Progenitor cell of endocrine pancreas (in vitro differentiated cells): ENCODE measurements around the gene MYLK. TPM values are rescaled to one million over a fixed set of nuclear protein-coding genes. Genes with fewer than 3 reads are reported as not detected.

Source experiments
- DNase-seq: peaks from one replicate; pipeline ENCODE4 v3.0.0; 2021; ENCODE audit warnings: low spot score; ENCODE audit not compliant: unreplicated experiment
- H3K27ac Mint-ChIP-seq: 2 replicates; pipeline ENCODE4 v1.8.0; 2021; ENCODE audit warnings: mild to moderate bottlenecking, moderate library complexity, mixed read lengths
- H3K27me3 Mint-ChIP-seq: 2 replicates; pipeline ENCODE4 v1.8.0; 2021; ENCODE audit warnings: mixed read lengths
- H3K36me3 Mint-ChIP-seq: 2 replicates; pipeline ENCODE4 v1.8.0; 2022; ENCODE audit warnings: mixed read lengths; ENCODE audit not compliant: insufficient read depth
- H3K4me1 Mint-ChIP-seq: 2 replicates; pipeline ENCODE4 v1.8.0; 2021; ENCODE audit warnings: low read depth, mixed read lengths
- H3K4me3 Mint-ChIP-seq: 2 replicates; pipeline ENCODE4 v1.8.0; 2021; ENCODE audit warnings: low read depth, mild to moderate bottlenecking, moderate library complexity, mixed read lengths
- H3K9me3 Mint-ChIP-seq: 2 replicates; pipeline ENCODE4 v1.8.0; 2021; ENCODE audit warnings: low read depth, mixed read lengths
- CTCF ChIP-seq: fragments of 200-600 bp; sonication (generic); IDR thresholded peaks from one replicate; pipeline ENCODE4 v1.5.0; 2021; ENCODE audit warnings: antibody characterized with exemption, mild to moderate bottlenecking; ENCODE audit not compliant: unreplicated experiment
- total RNA-seq: library from RNA; stranded (reverse); gene quantifications from 2 replicates; pipeline ENCODE4 v1.2.1, GENCODE V29; 2021

MYLK gene
- total RNA-seq, 1 donor from 2014 or later: 1.1 TPM

GRCh38 chr3:123629747-123630047, 254.4 kb downstream of the MYLK start:
- peaks cover 19% of the 10 kb centered on the region for H3K4me1 Mint-ChIP-seq
- no peaks in the 10 kb centered on the region for H3K27me3 Mint-ChIP-seq
- no peaks in the 10 kb centered on the region for H3K9me3 Mint-ChIP-seq
- DNase-seq: no peak
- H3K36me3 Mint-ChIP-seq: peaks cover 9% of the 10 kb centered on the region
- TF ChIP-seq CTCF: peak; percentile 18
- H3K27ac Mint-ChIP-seq: no peak overlapping the region
- no peak overlapping the region for H3K4me3 Mint-ChIP-seq

DNA sequence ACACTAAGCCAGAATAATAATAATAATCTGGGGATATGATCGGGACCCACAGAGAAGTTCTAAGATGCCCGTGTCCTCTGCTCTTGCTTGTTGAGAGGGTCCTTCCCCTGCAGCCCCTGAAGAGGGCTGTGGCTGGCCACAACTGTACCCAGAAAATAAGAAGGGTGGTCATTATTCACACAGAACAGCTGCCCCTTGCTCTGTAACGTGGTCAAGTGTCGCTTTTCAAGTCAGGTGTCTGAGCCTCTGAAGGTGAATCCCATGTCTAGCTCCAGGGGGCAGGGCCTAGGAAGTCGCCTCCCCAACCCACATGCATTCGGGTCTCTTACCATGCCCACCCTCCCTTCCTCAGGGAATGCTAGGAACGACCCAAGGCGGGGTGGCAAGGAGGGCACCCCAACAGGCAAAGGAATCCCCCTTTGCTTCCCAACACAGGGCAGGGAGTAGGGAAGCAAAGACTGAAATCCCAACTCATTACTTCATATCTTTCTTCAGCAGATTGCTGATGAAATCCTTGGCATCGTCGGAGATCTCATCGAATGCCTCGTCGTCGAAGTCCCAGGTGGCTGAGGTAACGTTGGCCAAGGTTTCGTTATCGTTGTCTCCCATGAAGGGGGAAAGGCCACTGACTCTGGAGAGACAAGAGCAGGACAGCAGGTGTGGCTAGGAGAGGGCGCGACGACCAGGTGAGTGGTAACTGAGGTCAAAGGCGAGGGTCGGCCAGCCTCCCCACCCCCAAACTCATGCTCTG, 255.0 kb downstream of the MYLK start:
- H3K9me3 Mint-ChIP-seq: no peaks in the 10 kb centered on the region
- no peak overlapping the region for H3K4me3 Mint-ChIP-seq
- TF ChIP-seq CTCF: no peak
- peaks cover 9% of the 10 kb centered on the region for H3K36me3 Mint-ChIP-seq
- no peak overlapping the region for H3K27ac Mint-ChIP-seq
- no peak for DNase-seq
- peaks cover 18% of the 10 kb centered on the region for H3K4me1 Mint-ChIP-seq
- H3K27me3 Mint-ChIP-seq: no peaks in the 10 kb centered on the region

GRCh38 chr3:123627673-123628670, 256.2 kb downstream of the MYLK start:
- Mint-ChIP-seq H3K4me3 (no peak overlapping the region), H3K36me3 (peaks cover 9% of the 10 kb centered on the region), H3K27me3 (no peaks in the 10 kb centered on the region), H3K27ac (no peak overlapping the region), H3K9me3 (no peaks in the 10 kb centered on the region), H3K4me1 (peaks cover 9% of the 10 kb centered on the region)
- TF ChIP-seq CTCF: no peak
- no peak for DNase-seq

GRCh38 chr3:123626881-123627280, 257.3 kb downstream of the MYLK start:
- H3K4me1 Mint-ChIP-seq: peaks cover 4% of the 10 kb centered on the region
- no peak for DNase-seq
- no peaks in the 10 kb centered on the region for H3K9me3 Mint-ChIP-seq
- no peak overlapping the region for H3K4me3 Mint-ChIP-seq
- no peak overlapping the region for H3K27ac Mint-ChIP-seq
- H3K27me3 Mint-ChIP-seq: no peaks in the 10 kb centered on the region
- H3K36me3 Mint-ChIP-seq: peaks cover 7% of the 10 kb centered on the region
- TF ChIP-seq CTCF: no peak

GRCh38 chr3:123624302-123624701, 259.8 kb downstream of the MYLK start:
- TF ChIP-seq CTCF: no peak
- peaks cover 2% of the 10 kb centered on the region for H3K36me3 Mint-ChIP-seq
- H3K27me3 Mint-ChIP-seq: no peaks in the 10 kb centered on the region
- H3K4me3 Mint-ChIP-seq: no peak overlapping the region
- no peak for DNase-seq
- H3K4me1 Mint-ChIP-seq: peaks cover 4% of the 10 kb centered on the region
- no peak overlapping the region for H3K27ac Mint-ChIP-seq
- H3K9me3 Mint-ChIP-seq: no peaks in the 10 kb centered on the region
